CD14-positive monocyte (primary cell): ENCODE results near the gene MYADML2. TPM values are rescaled to one million over a fixed set of nuclear protein-coding genes. Genes with fewer than 3 reads are reported as not detected.

Experiments used
- DNase-seq, 3 donors: peaks; one replicate each; pipeline ENCODE4 v3.0.0-alpha.2; 2011 to 2022
- H2AFZ ChIP-seq: 2 replicates; pipeline ENCODE4 v1.6.0; 2012; ENCODE audit warnings: mild to moderate bottlenecking, low read depth, low read length, inconsistent platforms; ENCODE audit not compliant: insufficient read depth, poor library complexity, severe bottlenecking
- H3K27ac ChIP-seq, 2 donors: 1 replicate in 1 of 2; 2 replicates in 1 of 2; pipeline ENCODE4 v1.5.1; 2012 to 2013; ENCODE audit warnings: low read length in 2 of 2, control low read depth in 1 of 2, inconsistent platforms in 1 of 2, low read depth in 1 of 2, mild to moderate bottlenecking in 1 of 2
- H3K27me3 ChIP-seq, 2 donors: one replicate each; pipeline versions ENCODE4 v1.6.0 to v1.6.1; 2011 to 2013; ENCODE audit warnings: low read length in 2 of 2; ENCODE audit not compliant: control insufficient read depth in 2 of 2, insufficient read depth in 2 of 2
- H3K36me3 ChIP-seq, 2 donors: replicated peaks in 1 of 2; 1 replicate in 1 of 2; 2 replicates in 1 of 2; pipeline versions ENCODE4 v1.5.1 to v1.6.1; 2012 to 2013; ENCODE audit warnings: low read length in 2 of 2, control low read depth in 1 of 2, inconsistent platforms in 1 of 2, mild to moderate bottlenecking in 1 of 2; ENCODE audit not compliant: insufficient read depth in 2 of 2, control insufficient read depth in 1 of 2
- H3K4me1 ChIP-seq, 2 donors: 1 replicate in 1 of 2; 2 replicates in 1 of 2; pipeline versions ENCODE4 v1.5.1 to v1.6.1; 2012 to 2013; ENCODE audit warnings: low read length in 2 of 2, control low read depth in 1 of 2, inconsistent platforms in 1 of 2, mild to moderate bottlenecking in 1 of 2, moderate library complexity in 1 of 2; ENCODE audit not compliant: insufficient read depth in 2 of 2, control insufficient read depth in 1 of 2
- H3K4me2 ChIP-seq: replicated peaks from 2 replicates; pipeline ENCODE3; 2012; ENCODE audit warnings: low read length, moderate library complexity, mild to moderate bottlenecking; ENCODE audit not compliant: poor library complexity, severe bottlenecking; ENCODE audit errors: extremely low read depth
- H3K4me3 ChIP-seq, 3 experiments: fragments of 200-600 bp in 1 of 3; sonication (generic) in 1 of 3; replicated peaks in 1 of 3; 1 replicate in 2 of 3; 2 replicates in 1 of 3; pipeline ENCODE4 v1.5.1; 2011 to 2013; ENCODE audit warnings: low read length in 3 of 3, mild to moderate bottlenecking in 3 of 3, control low read depth in 2 of 3, low read depth in 2 of 3, inconsistent platforms in 1 of 3, moderate library complexity in 1 of 3
- H3K79me2 ChIP-seq: 2 replicates; pipeline ENCODE4 v1.6.0; 2012; ENCODE audit warnings: mild to moderate bottlenecking, control low read depth, inconsistent platforms, low read length, moderate library complexity; ENCODE audit not compliant: insufficient read depth
- H3K9ac ChIP-seq: 2 replicates; pipeline ENCODE4 v1.6.0; 2017; ENCODE audit warnings: low read length, mild to moderate bottlenecking; ENCODE audit not compliant: insufficient read depth, poor library complexity, severe bottlenecking
- H3K9me3 ChIP-seq, 2 donors: replicated peaks in 1 of 2; 1 replicate in 1 of 2; 2 replicates in 1 of 2; pipeline versions ENCODE4 v1.5.1 to v1.6.1; 2012 to 2013; ENCODE audit warnings: low read length in 2 of 2, control low read depth in 1 of 2; ENCODE audit not compliant: control insufficient read depth in 1 of 2, insufficient read depth in 1 of 2
- H4K20me1 ChIP-seq: 2 replicates; pipeline ENCODE4 v1.6.0; 2012; ENCODE audit warnings: mild to moderate bottlenecking, low read length, control low read depth, moderate library complexity; ENCODE audit not compliant: insufficient read depth
- H3K27ac Mint-ChIP-seq, 7 donors: one replicate each; pipeline ENCODE4 v1.8.0; 2020; ENCODE audit warnings: mild to moderate bottlenecking in 7 of 7, mixed read lengths in 7 of 7, moderate library complexity in 6 of 7, inconsistent platforms in 2 of 7
- H3K27me3 Mint-ChIP-seq, 3 donors: one replicate each; pipeline ENCODE4 v1.8.0; 2021 to 2022; ENCODE audit warnings: low read depth in 3 of 3, mild to moderate bottlenecking in 3 of 3, mixed read lengths in 3 of 3, moderate library complexity in 3 of 3, inconsistent platforms in 1 of 3
- H3K36me3 Mint-ChIP-seq, 2 donors: one replicate each; pipeline ENCODE4 v1.8.0; 2020; ENCODE audit warnings: mixed read lengths in 2 of 2, inconsistent platforms in 1 of 2, mild to moderate bottlenecking in 1 of 2
- H3K4me1 Mint-ChIP-seq: one replicate; pipeline ENCODE4 v1.8.0; 2020; ENCODE audit warnings: mild to moderate bottlenecking, mixed read lengths
- H3K4me3 Mint-ChIP-seq, 2 donors: one replicate each; pipeline ENCODE4 v1.8.0; 2020; ENCODE audit warnings: mild to moderate bottlenecking in 2 of 2, mixed read lengths in 2 of 2, moderate library complexity in 1 of 2
- H3K9me3 Mint-ChIP-seq, 7 donors: one replicate each; pipeline ENCODE4 v1.8.0; 2020 to 2022; ENCODE audit warnings: mixed read lengths in 7 of 7, mild to moderate bottlenecking in 6 of 7, moderate library complexity in 6 of 7, inconsistent platforms in 2 of 7
- WGBS: methylation state at CpG from one replicate; pipeline ENCODE4 v1.1.5; 2013; ENCODE audit warnings: missing lambda C conversion rate; ENCODE audit not compliant: insufficient coverage; 5-methylcytosine and 5-hydroxymethylcytosine counted together
- intact Hi-C, 2 donors: fragments of 100-400 bp; cut with micrococcal nuclease; formaldehyde crosslinking; loops; one replicate each; pipeline versions ENCODE4 v1.15.0 to v1.15.1; 2023
- polyA plus RNA-seq, 3 donors: library from polyadenylated mRNA; depleted of rRNA in 1 of 3; unstranded in 2 of 3; stranded (reverse) in 1 of 3; fragments of 300-500 nt in 2 of 3; fragments of >200 nt in 1 of 3; fragmentation: Illumina TruSeq in 2 of 3; gene quantifications; 1 replicate in 2 of 3; 2 replicates in 1 of 3; pipeline ENCODE4 v1.2.3, GENCODE V29; 2012 to 2021
- TF ChIP-seq, protein P1 (sequence below): fragments of 200-600 bp; IDR thresholded peaks from one replicate; pipeline ENCODE4 v1.8.0; 2022; ENCODE audit warnings: antibody characterized with exemption, mild to moderate bottlenecking

Gene MYADML2
- polyA plus RNA-seq, 3 donors: not detected

DNA sequence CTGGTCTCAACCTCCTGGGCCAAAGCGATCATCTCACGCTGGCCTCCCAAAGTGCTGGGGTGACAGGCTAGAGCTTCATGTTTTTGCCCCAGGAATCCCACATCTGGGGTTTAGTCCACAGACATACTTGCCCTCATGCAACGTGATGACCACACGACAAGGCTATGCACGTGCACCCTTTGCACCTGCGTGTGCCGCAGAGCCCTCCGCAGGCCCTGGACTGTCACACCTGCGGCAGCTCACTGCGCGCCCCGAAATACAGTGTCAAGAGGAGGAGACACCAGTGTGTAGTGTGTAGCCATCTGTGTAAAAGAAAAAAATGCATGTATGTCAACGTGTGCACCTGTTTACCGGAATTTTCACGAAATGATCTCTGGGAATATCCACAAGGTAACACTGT, 3.5 kb upstream of the MYADML2 start:
- Histone ChIP-seq H3K9ac (no peak overlapping the region), H4K20me1 (no peaks in the 10 kb centered on the region), H3K4me2 (no peak overlapping the region), H3K36me3 (no peaks in the 10 kb centered on the region), H3K79me2 (no peaks in the 10 kb centered on the region), H3K9me3 (no peaks in the 10 kb centered on the region), H3K4me1 (peaks cover 0 to 4% of the 10 kb centered on the region in 2 donors), H3K27ac (no peak overlapping the region), H3K27me3 (no peaks in the 10 kb centered on the region), H2AFZ (no peak overlapping the region), H3K4me3 (no peak overlapping the region)
- Mint-ChIP-seq H3K27me3 (peaks cover 8 to 19% (median 12%) of the 10 kb centered on the region in 3 donors), H3K4me1 (no peaks in the 10 kb centered on the region), H3K9me3 (peaks cover 0 to 5% (median 2%) of the 10 kb centered on the region in 7 donors), H3K4me3 (no peak overlapping the region), H3K27ac (no peak overlapping the region), H3K36me3 (no peaks in the 10 kb centered on the region)
- intact Hi-C loops: no loop called here
- no peak for DNase-seq
- WGBS: 93% methylated on average over 15 of the region's 15 CpGs
- TF ChIP-seq, protein P1, sequence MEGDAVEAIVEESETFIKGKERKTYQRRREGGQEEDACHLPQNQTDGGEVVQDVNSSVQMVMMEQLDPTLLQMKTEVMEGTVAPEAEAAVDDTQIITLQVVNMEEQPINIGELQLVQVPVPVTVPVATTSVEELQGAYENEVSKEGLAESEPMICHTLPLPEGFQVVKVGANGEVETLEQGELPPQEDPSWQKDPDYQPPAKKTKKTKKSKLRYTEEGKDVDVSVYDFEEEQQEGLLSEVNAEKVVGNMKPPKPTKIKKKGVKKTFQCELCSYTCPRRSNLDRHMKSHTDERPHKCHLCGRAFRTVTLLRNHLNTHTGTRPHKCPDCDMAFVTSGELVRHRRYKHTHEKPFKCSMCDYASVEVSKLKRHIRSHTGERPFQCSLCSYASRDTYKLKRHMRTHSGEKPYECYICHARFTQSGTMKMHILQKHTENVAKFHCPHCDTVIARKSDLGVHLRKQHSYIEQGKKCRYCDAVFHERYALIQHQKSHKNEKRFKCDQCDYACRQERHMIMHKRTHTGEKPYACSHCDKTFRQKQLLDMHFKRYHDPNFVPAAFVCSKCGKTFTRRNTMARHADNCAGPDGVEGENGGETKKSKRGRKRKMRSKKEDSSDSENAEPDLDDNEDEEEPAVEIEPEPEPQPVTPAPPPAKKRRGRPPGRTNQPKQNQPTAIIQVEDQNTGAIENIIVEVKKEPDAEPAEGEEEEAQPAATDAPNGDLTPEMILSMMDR: no peak

DNA sequence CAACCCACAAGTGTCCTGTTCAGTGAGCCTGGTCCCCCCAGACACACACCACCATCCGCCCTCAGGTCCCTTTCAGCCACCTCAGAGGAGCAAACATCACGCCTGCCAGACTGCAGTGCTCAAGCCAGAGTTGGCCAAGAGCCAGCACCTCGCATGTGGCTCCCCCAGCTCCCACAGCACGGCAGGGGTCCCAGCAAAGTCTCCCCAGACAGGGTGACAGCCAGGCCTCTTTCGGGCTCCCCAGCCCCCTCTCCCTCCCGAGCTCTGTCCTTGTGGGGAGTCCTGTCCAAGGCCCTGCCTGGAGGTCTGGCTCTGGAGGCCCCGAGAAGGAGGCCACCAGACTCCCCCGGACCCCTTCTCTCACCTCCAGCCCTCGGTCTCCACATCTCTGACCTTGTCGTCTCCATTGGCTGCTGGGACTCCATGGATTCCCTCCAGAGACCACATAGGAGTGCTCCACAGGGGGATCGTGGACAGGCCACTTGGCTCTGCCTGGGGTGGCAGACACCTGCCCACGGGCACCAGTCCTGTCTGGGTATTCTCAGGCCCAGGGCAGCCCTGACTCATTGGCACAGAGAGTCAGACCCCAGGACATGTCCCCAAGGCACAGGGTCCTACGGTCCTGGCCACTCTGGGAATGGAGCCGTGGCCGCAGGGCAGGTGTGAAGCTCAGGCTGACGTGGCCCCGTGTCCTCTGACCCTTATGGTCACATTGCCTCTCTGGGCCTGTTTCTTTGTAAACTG, 1.8 kb upstream of the MYADML2 start:
- TF ChIP-seq, protein P1: no peak
- H2AFZ ChIP-seq: no peak overlapping the region
- no peaks in the 10 kb centered on the region for H3K79me2 ChIP-seq
- H3K27me3 ChIP-seq: no peaks in the 10 kb centered on the region
- peaks cover 0 to 5% (median 0%) of the 10 kb centered on the region in 7 donors for H3K9me3 Mint-ChIP-seq
- H3K4me1 Mint-ChIP-seq: no peaks in the 10 kb centered on the region
- WGBS: 87% methylated on average over 15 of the region's 17 CpGs
- no peak overlapping the region for H3K4me3 ChIP-seq
- no peaks in the 10 kb centered on the region for H4K20me1 ChIP-seq
- no peak overlapping the region for H3K27ac Mint-ChIP-seq
- no peaks in the 10 kb centered on the region for H3K36me3 Mint-ChIP-seq
- H3K27me3 Mint-ChIP-seq: peaks cover 10 to 18% (median 18%) of the 10 kb centered on the region in 3 donors
- peaks cover 0 to 4% of the 10 kb centered on the region in 2 donors for H3K4me1 ChIP-seq
- H3K9ac ChIP-seq: no peak overlapping the region
- H3K4me3 Mint-ChIP-seq: no peak overlapping the region
- intact Hi-C loops: no loop called here
- no peaks in the 10 kb centered on the region for H3K36me3 ChIP-seq
- no peak overlapping the region for H3K27ac ChIP-seq
- H3K9me3 ChIP-seq: no peaks in the 10 kb centered on the region
- DNase-seq: no peak
- H3K4me2 ChIP-seq: no peak overlapping the region
